ENCODE results near the gene UBE2E2.

UBE2E2 gene

GRCh38 chr3:23430781-23431398 is 227.8 kb downstream of the UBE2E2 start:
- DNase-seq (ENCODE audit: low read depth): no peak
- no peak for TF ChIP-seq CTCF (conservative IDR thresholded peaks at IDR 0.05; ENCODE audit: low read depth, low read length)
- no peak overlapping the region for H3K4me3 ChIP-seq (ENCODE audit: low read length)

- no peak for TF ChIP-seq CTCF (conservative IDR thresholded peaks at IDR 0.05; ENCODE audit: low read depth, low read length)
- DNase-seq (ENCODE audit: low read depth): no peak
- no peak overlapping the region for H3K4me3 ChIP-seq (ENCODE audit: low read length)
Observed at GRCh38 chr3:23431764-23432163, 228.6 kb downstream of the UBE2E2 start.

- no peak for TF ChIP-seq CTCF (conservative IDR thresholded peaks at IDR 0.05; ENCODE audit: low read depth, low read length)
- no peak for DNase-seq (ENCODE audit: low read depth)
- no peak overlapping the region for H3K4me3 ChIP-seq (ENCODE audit: low read length)
Observed at GRCh38 chr3:23435318-23435717, 232.2 kb downstream of the UBE2E2 start.

- no peak for DNase-seq (ENCODE audit: low read depth)
- H3K4me3 ChIP-seq (ENCODE audit: low read length): no peak overlapping the region
- no peak for TF ChIP-seq CTCF (conservative IDR thresholded peaks at IDR 0.05; ENCODE audit: low read depth, low read length)
Observed at GRCh38 chr3:23435904-23436303, 232.8 kb downstream of the UBE2E2 start.

GRCh38 chr3:23437484-23438145 is 234.5 kb downstream of the UBE2E2 start:
- TF ChIP-seq CTCF (conservative IDR thresholded peaks at IDR 0.05; ENCODE audit: low read depth, low read length): no peak
- DNase-seq (ENCODE audit: low read depth): no peak
- H3K4me3 ChIP-seq (ENCODE audit: low read length): no peak overlapping the region

DNA sequence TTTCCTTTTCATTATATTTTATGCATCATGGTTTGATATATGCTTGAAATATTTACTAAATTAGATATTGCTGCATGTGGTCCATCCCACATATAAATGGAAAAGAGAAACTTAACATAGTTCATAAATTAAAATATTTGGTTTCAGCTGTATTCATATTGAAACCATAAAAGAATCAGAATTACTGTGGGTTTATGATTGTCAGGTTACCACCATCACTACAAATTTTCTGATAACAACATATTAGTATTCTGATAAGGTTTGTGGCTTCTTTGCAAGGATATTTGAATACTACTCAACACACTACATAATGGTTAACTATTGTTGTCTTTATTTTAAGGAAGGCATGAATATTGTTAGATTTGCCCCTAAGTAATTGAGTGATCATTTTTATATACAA is 235.5 kb downstream of the UBE2E2 start:
- no peak for TF ChIP-seq CTCF (conservative IDR thresholded peaks at IDR 0.05; ENCODE audit: low read depth, low read length)
- H3K4me3 ChIP-seq (ENCODE audit: low read length): no peak overlapping the region
- no peak for DNase-seq (ENCODE audit: low read depth)

GRCh38 chr3:23439080-23439479 is 236.0 kb downstream of the UBE2E2 start:
- TF ChIP-seq CTCF (conservative IDR thresholded peaks at IDR 0.05; ENCODE audit: low read depth, low read length): no peak
- DNase-seq (ENCODE audit: low read depth): no peak
- H3K4me3 ChIP-seq (ENCODE audit: low read length): no peak overlapping the region

Measured in retinal pigment epithelial cell (primary cell).